K562 (cell line): ENCODE data around the gene VDR. TPM values are rescaled to one million over a fixed set of nuclear protein-coding genes. Genes with fewer than 3 reads are reported as not detected.

Experiments
- ATAC-seq: fragments of 200-7000 bp; cut with Tn5 transposase; 3 replicates; pipeline ENCODE4 v1.9.1; 2020; ENCODE audit warnings: moderate library complexity
- BruUV-seq: library from RNA; stranded (reverse); fragments of 400-500 nt; replicated peaks from 2 replicates; lab custom pipeline; 2021; lab: Mats Ljungman, UMichigan
- CTCF ChIA-PET: fragments of 300-600 bp; formaldehyde crosslinking; extraction: SDS; loops from one replicate; lab custom pipeline; 2021; ENCODE audit warnings: low intra/inter-chr PET ratio; lab: Yijun Ruan, JAX
- POLR2A ChIA-PET: fragments of 300-600, 350-650 bp; sonication (Branson Sonifier 250); formaldehyde crosslinking; extraction: SDS; loops from one replicate; lab custom pipeline; 2021; ENCODE audit warnings: antibody characterized with exemption, inconsistent platforms; lab: Yijun Ruan, JAX
- DNase-seq, 4 experiments: peaks; one replicate each; pipeline versions ENCODE4 v3.0.0 to v3.0.0-alpha.2; 2011 to 2018; ENCODE audit warnings: low spot score in 3 of 4, mixed read lengths in 3 of 4; ENCODE audit errors: extremely low read depth in 1 of 4
- FAIRE-seq: peaks from 2 replicates; lab custom pipeline; 2011; peaks lifted over from hg19 to GRCh38; lab: Jason Lieb, UNC
- H2AFZ ChIP-seq: 2 replicates; pipeline ENCODE4 v1.6.0; 2011; ENCODE audit warnings: low read depth, low read length, control low read depth, inconsistent platforms
- H3K27ac ChIP-seq: fragments of 200-600 bp; 3 replicates; pipeline ENCODE4 v1.8.0; 2011; ENCODE audit warnings: low read depth, mild to moderate bottlenecking, control low read depth, inconsistent platforms, low read length, moderate library complexity, mixed read lengths; ENCODE audit errors: extremely low read depth
- H3K27me3 ChIP-seq, 2 experiments: fragments of 300-600 bp in 1 of 2; 2 replicates in 1 of 2; 3 replicates in 1 of 2; pipeline versions ENCODE4 v1.6.0 to v1.8.0; 2011; ENCODE audit warnings: inconsistent platforms in 2 of 2, low read length in 2 of 2, mild to moderate bottlenecking in 1 of 2, mixed read lengths in 1 of 2, moderate library complexity in 1 of 2; ENCODE audit not compliant: control insufficient read depth in 2 of 2, insufficient read depth in 2 of 2
- H3K36me3 ChIP-seq: fragments of 300-600 bp; 3 replicates; pipeline ENCODE4 v1.8.0; 2011; ENCODE audit warnings: mild to moderate bottlenecking, low read length, inconsistent platforms; ENCODE audit not compliant: control insufficient read depth, insufficient read depth
- H3K4me1 ChIP-seq, 2 experiments: fragments of 200-600 bp in 1 of 2; replicated peaks in 1 of 2; 2 replicates in 1 of 2; 3 replicates in 1 of 2; pipeline versions ENCODE4 v1.5.1 to v1.8.0; 2011; ENCODE audit warnings: inconsistent platforms in 2 of 2, low read length in 2 of 2, mild to moderate bottlenecking in 1 of 2, mixed read lengths in 1 of 2, moderate library complexity in 1 of 2; ENCODE audit not compliant: control insufficient read depth in 2 of 2, insufficient read depth in 2 of 2
- H3K4me2 ChIP-seq: 2 replicates; pipeline ENCODE4 v1.6.1; 2011; ENCODE audit warnings: low read length, control low read depth, inconsistent platforms, mixed read lengths; ENCODE audit not compliant: insufficient read depth
- H3K4me3 ChIP-seq: fragments of 200-600 bp; sonication (generic), shearing (Covaris generic); 2 replicates; pipeline ENCODE4 v1.5.1; 2016; ENCODE audit warnings: control low read depth, inconsistent platforms
- H3K79me2 ChIP-seq: fragments of 200-600 bp; 3 replicates; pipeline ENCODE4 v1.8.0; 2011; ENCODE audit warnings: low read length, inconsistent platforms; ENCODE audit not compliant: control insufficient read depth, insufficient read depth
- H3K9ac ChIP-seq, 2 experiments: 2 replicates each; pipeline versions ENCODE4 v1.6.0 to v1.6.1; 2011; ENCODE audit warnings: low read depth in 2 of 2, low read length in 2 of 2, control low read depth in 1 of 2, inconsistent platforms in 1 of 2, mild to moderate bottlenecking in 1 of 2, mixed read lengths in 1 of 2; ENCODE audit not compliant: insufficient read depth in 1 of 2
- H3K9me1 ChIP-seq: one replicate; pipeline ENCODE4 v1.6.0; 2011; ENCODE audit warnings: inconsistent platforms, mild to moderate bottlenecking, low read length, moderate library complexity; ENCODE audit not compliant: control insufficient read depth, insufficient read depth
- H3K9me3 ChIP-seq: replicated peaks from 2 replicates; pipeline ENCODE4 v1.5.1; 2011; ENCODE audit warnings: low read depth, low read length, inconsistent platforms; ENCODE audit not compliant: control insufficient read depth, insufficient read depth
- H4K20me1 ChIP-seq: replicated peaks from 2 replicates; pipeline ENCODE4 v1.6.1; 2011; ENCODE audit warnings: low read length, inconsistent platforms, mixed read lengths; ENCODE audit not compliant: control insufficient read depth, insufficient read depth
- KLF10 ChIP-seq: fragments of 250-450 bp; sonication (Bioruptor Pico); IDR thresholded peaks from 2 replicates; pipeline ENCODE4 v1.6.1; 2021; ENCODE audit warnings: matching md5 sums
- POLR2G ChIP-seq: fragments of 200-400 bp; formaldehyde crosslinking; IDR thresholded peaks from 2 replicates; pipeline ENCODE4 v1.6.1; 2017; ENCODE audit warnings: low read depth, mild to moderate bottlenecking, antibody characterized with exemption, low read length, moderate library complexity
- YBX1 ChIP-seq: fragments of 450-650 bp; IDR thresholded peaks from 2 replicates; pipeline ENCODE4 v1.7.1; 2016; ENCODE audit warnings: mild to moderate bottlenecking
- ZNF311 ChIP-seq: fragments of 250-450 bp; sonication (Bioruptor Pico); IDR thresholded peaks from 2 replicates; pipeline ENCODE4 v1.4.0; 2020; ENCODE audit warnings: mild to moderate bottlenecking, moderate library complexity
- ZNF324 ChIP-seq: fragments of 250-450 bp; sonication (Bioruptor Pico); IDR thresholded peaks from 2 replicates; pipeline ENCODE4 v1.4.0; 2020; ENCODE audit warnings: mild to moderate bottlenecking
- WGBS: fragments of 100-300 bp; shearing (Covaris generic); methylation state at CpG from one replicate; pipeline ENCODE4 v1.1.6; 2016; ENCODE audit warnings: low coverage, mixed read lengths; ENCODE audit not compliant: insufficient coverage; ENCODE audit errors: missing lambda C conversion rate; 5-methylcytosine and 5-hydroxymethylcytosine counted together
- in situ Hi-C: fragments of 300-500 bp; cut with MboI; formaldehyde crosslinking; loops from 4 replicates; pipeline ENCODE4 v1.15.0; 2018; ENCODE audit warnings: inconsistent platforms, mixed read lengths
- intact Hi-C: fragments of 100-400 bp; cut with micrococcal nuclease; formaldehyde crosslinking; loops from 2 replicates; pipeline ENCODE4 v1.14.2; 2022
- polyA plus RNA-seq, 8 experiments: library from polyadenylated mRNA; depleted of rRNA in 4 of 8; stranded (reverse) in 5 of 8; unstranded in 3 of 8; fragments of >200 nt; fragmentation: Nextera tagmentation in 2 of 8; fragmentation: Illumina TruSeq in 1 of 8; extraction: Ambion mirVana in 2 of 8; extraction: Trizol in 1 of 8; gene quantifications; 2 replicates each; pipeline versions ENCODE4 v1.2.1 to v1.2.3, GENCODE V29; 2011 to 2014; ENCODE audit warnings: inconsistent platforms in 1 of 8, missing spikeins in 1 of 8
- total RNA-seq, 7 experiments: library from RNA; depleted of rRNA in 6 of 7; stranded (reverse); fragments of >200 nt in 6 of 7; fragmentation: Illumina TruSeq in 2 of 7; extraction: Trizol in 2 of 7; gene quantifications; 2 replicates each; pipeline versions ENCODE4 v1.2.1 to v1.2.3, GENCODE V29; 2011 to 2021; ENCODE audit warnings: low replicate concordance in 1 of 7

VDR gene
- total and polyA plus RNA-seq, 9 of the 15 experiments (the other 6 are each of a cell fraction or from before 2014, with no cell fraction given) = 0.61 to 4.8 (median 2.0) TPM

DNA sequence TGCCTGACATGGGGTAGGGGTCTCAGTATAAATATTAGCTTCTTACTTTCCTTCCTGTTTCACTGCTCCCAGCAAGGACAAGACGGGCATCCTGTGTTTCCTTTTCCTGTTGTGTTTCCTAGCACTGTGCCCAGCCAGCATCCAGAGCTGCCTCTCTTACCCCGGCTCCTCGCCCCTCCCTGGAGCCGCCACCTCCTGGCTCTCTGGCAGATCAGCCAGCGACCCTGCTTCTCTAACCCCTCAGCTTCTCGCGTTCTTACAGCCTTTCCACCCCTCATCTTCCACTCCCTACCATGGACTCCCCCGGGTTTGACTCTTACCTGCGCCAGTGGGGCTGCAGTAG is 102.9 kb downstream of the VDR start:
- CTCF ChIA-PET = no interaction called here
- DNase-seq (no peak), FAIRE-seq (no peak), ATAC-seq (no peak)
- in situ Hi-C loops (no loop called here), intact Hi-C loops (no loop called here)
- peaks cover 5% of the 10 kb centered on the region for H3K9me1 ChIP-seq
- H4K20me1 ChIP-seq = peaks cover 7% of the 10 kb centered on the region; the same call in 1 of the 2 replicates
- 92% methylated on average over 5 of the region's 9 CpGs for WGBS
- no peaks in the 10 kb centered on the region for H3K9me3 ChIP-seq
- H3K4me3 ChIP-seq = no peak overlapping the region
- H3K9ac ChIP-seq = 0 out of 4 replicates have a peak overlapping the region, but pooled peaks of 1 of the 2 experiments have one; percentile 63
- H3K27ac ChIP-seq = no peak overlapping the region
- no peaks in the 10 kb centered on the region for H3K27me3 ChIP-seq
- peaks cover 2 to 48% of the 10 kb centered on the region in 2 experiments for H3K4me1 ChIP-seq
- POLR2A ChIA-PET = interaction anchor here (0.6 to 1.4 kb wide), 4 partner anchors 9 to 32 kb away, joined by 3 to 4 read pairs (median 3); no protein-coding TSS in a partner anchor
- peaks cover 80% of the 10 kb centered on the region for H3K79me2 ChIP-seq
- peaks cover 92% of the 10 kb centered on the region; the same call in 2 of the 3 replicates for H3K36me3 ChIP-seq
- no peak overlapping the region for H2AFZ ChIP-seq
- no TSS peak for BruUV-seq
- H3K4me2 ChIP-seq = no peak overlapping the region
- TF ChIP-seq POLR2G = peak; percentile 44; the same call in 1 of the 2 replicates
- TF ChIP-seq YBX1 = no peak
- no peak for TF ChIP-seq KLF10
- no peak for TF ChIP-seq ZNF324 (CRISPR knock-in tag)
- TF ChIP-seq, all 486 proteins: peak for 1

GRCh38 chr12:47801170-47801903 is 103.5 kb downstream of the VDR start:
- Histone ChIP-seq H3K9ac (0 out of 4 replicates have a peak overlapping the region, but pooled peaks of 1 of the 2 experiments have one; percentile 63), H3K4me2 (no peak overlapping the region), H4K20me1 (peaks cover 7% of the 10 kb centered on the region; the same call in 1 of the 2 replicates), H3K27me3 (no peaks in the 10 kb centered on the region), H3K79me2 (peaks cover 75% of the 10 kb centered on the region), H3K9me3 (no peaks in the 10 kb centered on the region), H3K9me1 (peaks cover 5% of the 10 kb centered on the region), H3K27ac (no peak overlapping the region), H3K4me3 (no peak overlapping the region), H2AFZ (no peak overlapping the region), H3K4me1 (peaks cover 2 to 46% of the 10 kb centered on the region in 2 experiments), H3K36me3 (peaks cover 97% of the 10 kb centered on the region; the same call in 2 of the 3 replicates)
- in situ Hi-C loops = no loop called here
- WGBS = 91% methylated on average over 7 of the region's 7 CpGs
- ATAC-seq = no peak
- intact Hi-C loops = no loop called here
- CTCF ChIA-PET = interaction anchor here (0.9 kb wide), 1 partner anchor 37 kb away, joined by 3 read pairs; no protein-coding TSS in a partner anchor
- TF ChIP-seq ZNF311 (CRISPR knock-in tag) = no peak
- peak; percentile 34; the same call in 1 of the 2 replicates for TF ChIP-seq POLR2G
- BruUV-seq = no TSS peak
- DNase-seq = no peak
- POLR2A ChIA-PET = interaction anchor here (0.6 to 1.4 kb wide), 3 partner anchors 11 to 97 kb away, joined by 3 read pairs; no protein-coding TSS in a partner anchor
- FAIRE-seq = no peak
